Measurements from ENCODE around the gene ADGRD2.

Gene ADGRD2

DNA sequence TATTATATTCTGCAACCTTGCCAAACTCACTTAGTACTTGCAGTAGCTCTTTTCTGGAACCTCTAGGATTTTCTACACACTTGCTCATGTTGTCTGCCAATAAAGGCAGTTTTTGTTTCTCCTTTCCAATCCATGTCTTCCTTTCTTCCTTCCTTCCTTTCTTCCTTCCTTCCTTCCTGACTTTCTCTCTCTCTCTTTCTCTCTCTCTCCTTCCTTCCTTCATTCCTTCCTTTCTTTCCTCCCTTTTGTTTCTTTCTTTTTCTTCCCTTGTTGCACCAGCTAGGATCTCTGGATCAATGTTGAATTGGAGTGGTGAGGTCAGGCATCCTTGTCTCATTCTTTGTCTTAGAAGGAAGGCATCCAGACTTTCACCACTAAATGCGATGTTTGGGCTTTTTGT is 12.5 kb downstream of the ADGRD2 start:
- no peaks in the 10 kb centered on the region for H3K4me1 ChIP-seq (ENCODE audit: control insufficient read depth in 2 of 2, insufficient read depth in 1 of 2, low read depth in 1 of 2, low read length in 2 of 2)
- H3K27ac ChIP-seq (replicated peaks; ENCODE audit: low read length), result no peak overlapping the region
- H3K36me3 ChIP-seq (replicated peaks in 1 of 2; ENCODE audit: control insufficient read depth in 2 of 2, insufficient read depth in 2 of 2, low read length in 2 of 2), result no peaks in the 10 kb centered on the region
- H3K4me3 ChIP-seq (ENCODE audit: low read length in 2 of 2), result no peak overlapping the region
- H2BK15ac ChIP-seq (ENCODE audit: low read length), result no peak overlapping the region
- no peak overlapping the region for H2BK5ac ChIP-seq (ENCODE audit: low read length)
- no peak overlapping the region for H3K4me2 ChIP-seq (ENCODE audit: insufficient read depth, low read length, poor library complexity, severe bottlenecking)
- H2AK5ac ChIP-seq (ENCODE audit: low read depth, low read length), result no peak overlapping the region
- H3K4ac ChIP-seq (ENCODE audit: low read length), result no peak overlapping the region
- no CpG with 5 or more reads among the region's 1 CpG for WGBS, 2 donors (ENCODE audit: extremely low coverage in 2 of 2, insufficient read length in 2 of 2, insufficient replicate concordance in 1 of 2)
- H3K27me3 ChIP-seq (ENCODE audit: control insufficient read depth in 3 of 3, insufficient read depth in 3 of 3, low read depth in 1 of 3, low read length in 3 of 3), result peaks cover 0 to 17% (median 3%) of the 10 kb centered on the region in 3 experiments
- no peak overlapping the region for H4K8ac ChIP-seq (ENCODE audit: low read depth, low read length)
- H3K9ac ChIP-seq (ENCODE audit: low read depth, low read length, poor library complexity), result no peak overlapping the region
- no peak overlapping the region for H3K23ac ChIP-seq (ENCODE audit: low read depth, low read length, poor library complexity)
- no peak overlapping the region for H2BK120ac ChIP-seq (ENCODE audit: low read depth, low read length)
- no peak for DNase-seq (ENCODE audit: low spot score)
- H3K18ac ChIP-seq (ENCODE audit: low read length), result no peak overlapping the region
- H4K91ac ChIP-seq (ENCODE audit: low read depth, low read length, poor library complexity), result no peak overlapping the region
- no peak overlapping the region for H2AFZ ChIP-seq (ENCODE audit: low read length)
- H3K14ac ChIP-seq (ENCODE audit: low read length), result no peak overlapping the region
- no peaks in the 10 kb centered on the region for H3K79me1 ChIP-seq (ENCODE audit: low read depth, low read length)
- H3K9me3 ChIP-seq (replicated peaks in 1 of 2; ENCODE audit: control insufficient read depth in 2 of 2, insufficient read depth in 1 of 2, low read depth in 1 of 2, low read length in 2 of 2), result peaks cover 2 to 6% of the 10 kb centered on the region in 2 donors
- H2BK12ac ChIP-seq (ENCODE audit: low read length), result no peak overlapping the region

- Histone ChIP-seq H2BK120ac (ENCODE audit: low read depth, low read length) (no peak overlapping the region), H3K4me2 (ENCODE audit: insufficient read depth, low read length, poor library complexity, severe bottlenecking) (no peak overlapping the region), H3K9ac (ENCODE audit: low read depth, low read length, poor library complexity) (no peak overlapping the region), H3K27me3 (ENCODE audit: control insufficient read depth in 3 of 3, insufficient read depth in 3 of 3, low read depth in 1 of 3, low read length in 3 of 3) (peaks cover 0 to 44% (median 3%) of the 10 kb centered on the region in 3 experiments), H4K91ac (ENCODE audit: low read depth, low read length, poor library complexity) (no peak overlapping the region), H3K27ac (replicated peaks; ENCODE audit: low read length) (no peak overlapping the region), H4K8ac (ENCODE audit: low read depth, low read length) (no peak overlapping the region), H3K4me3 (ENCODE audit: low read length in 2 of 2) (no peak overlapping the region), H2AFZ (ENCODE audit: low read length) (no peak overlapping the region), H3K18ac (ENCODE audit: low read length) (no peak overlapping the region), H3K9me3 (replicated peaks in 1 of 2; ENCODE audit: control insufficient read depth in 2 of 2, insufficient read depth in 1 of 2, low read depth in 1 of 2, low read length in 2 of 2) (peaks cover 2 to 6% of the 10 kb centered on the region in 2 donors), H3K14ac (ENCODE audit: low read length) (peak overlapping the region; percentile 75), H3K23ac (ENCODE audit: low read depth, low read length, poor library complexity) (no peak overlapping the region), H2BK5ac (ENCODE audit: low read length) (no peak overlapping the region), H3K36me3 (replicated peaks in 1 of 2; ENCODE audit: control insufficient read depth in 2 of 2, insufficient read depth in 2 of 2, low read length in 2 of 2) (no peaks in the 10 kb centered on the region), H3K79me1 (ENCODE audit: low read depth, low read length) (no peaks in the 10 kb centered on the region), H2BK15ac (ENCODE audit: low read length) (no peak overlapping the region), H3K4me1 (ENCODE audit: control insufficient read depth in 2 of 2, insufficient read depth in 1 of 2, low read depth in 1 of 2, low read length in 2 of 2) (no peaks in the 10 kb centered on the region), H3K4ac (ENCODE audit: low read length) (no peak overlapping the region), H2AK5ac (ENCODE audit: low read depth, low read length) (no peak overlapping the region), H2BK12ac (ENCODE audit: low read length) (no peak overlapping the region)
- WGBS, 2 donors (ENCODE audit: extremely low coverage in 2 of 2, insufficient read length in 2 of 2, insufficient replicate concordance in 1 of 2), result no CpG with 5 or more reads among the region's 3 CpGs
- DNase-seq (ENCODE audit: low spot score), result no peak
Observed at GRCh38 chr9:124465736-124466135, 15.5 kb downstream of the ADGRD2 start.

GRCh38 chr9:124467410-124468060 is 17.3 kb downstream of the ADGRD2 start:
- Histone ChIP-seq H3K14ac (ENCODE audit: low read length) (peak overlapping the region; percentile 94), H3K9me3 (replicated peaks in 1 of 2; ENCODE audit: control insufficient read depth in 2 of 2, insufficient read depth in 1 of 2, low read depth in 1 of 2, low read length in 2 of 2) (peaks cover 2 to 6% of the 10 kb centered on the region in 2 donors), H2BK120ac (ENCODE audit: low read depth, low read length) (no peak overlapping the region), H3K4ac (ENCODE audit: low read length) (no peak overlapping the region), H3K9ac (ENCODE audit: low read depth, low read length, poor library complexity) (no peak overlapping the region), H3K4me3 (ENCODE audit: low read length in 2 of 2) (no peak overlapping the region), H3K27me3 (ENCODE audit: control insufficient read depth in 3 of 3, insufficient read depth in 3 of 3, low read depth in 1 of 3, low read length in 3 of 3) (peaks cover 0 to 54% (median 3%) of the 10 kb centered on the region in 3 experiments), H2BK12ac (ENCODE audit: low read length) (peak overlapping the region; percentile 22), H3K27ac (replicated peaks; ENCODE audit: low read length) (no peak overlapping the region), H2AK5ac (ENCODE audit: low read depth, low read length) (peak overlapping the region; percentile 94), H3K23ac (ENCODE audit: low read depth, low read length, poor library complexity) (peak overlapping the region; percentile 65), H2BK15ac (ENCODE audit: low read length) (peak overlapping the region; percentile 93), H2BK5ac (ENCODE audit: low read length) (no peak overlapping the region), H4K91ac (ENCODE audit: low read depth, low read length, poor library complexity) (no peak overlapping the region), H3K36me3 (replicated peaks in 1 of 2; ENCODE audit: control insufficient read depth in 2 of 2, insufficient read depth in 2 of 2, low read length in 2 of 2) (no peaks in the 10 kb centered on the region), H2AFZ (ENCODE audit: low read length) (no peak overlapping the region), H3K79me1 (ENCODE audit: low read depth, low read length) (no peaks in the 10 kb centered on the region), H3K4me1 (ENCODE audit: control insufficient read depth in 2 of 2, insufficient read depth in 1 of 2, low read depth in 1 of 2, low read length in 2 of 2) (no peaks in the 10 kb centered on the region), H3K4me2 (ENCODE audit: insufficient read depth, low read length, poor library complexity, severe bottlenecking) (no peak overlapping the region), H4K8ac (ENCODE audit: low read depth, low read length) (no peak overlapping the region), H3K18ac (ENCODE audit: low read length) (peak overlapping the region; percentile 59)
- no peak for DNase-seq (ENCODE audit: low spot score)
- WGBS, 2 donors (ENCODE audit: extremely low coverage in 2 of 2, insufficient read length in 2 of 2, insufficient replicate concordance in 1 of 2), result no CpG with 5 or more reads among the region's 17 CpGs

DNA sequence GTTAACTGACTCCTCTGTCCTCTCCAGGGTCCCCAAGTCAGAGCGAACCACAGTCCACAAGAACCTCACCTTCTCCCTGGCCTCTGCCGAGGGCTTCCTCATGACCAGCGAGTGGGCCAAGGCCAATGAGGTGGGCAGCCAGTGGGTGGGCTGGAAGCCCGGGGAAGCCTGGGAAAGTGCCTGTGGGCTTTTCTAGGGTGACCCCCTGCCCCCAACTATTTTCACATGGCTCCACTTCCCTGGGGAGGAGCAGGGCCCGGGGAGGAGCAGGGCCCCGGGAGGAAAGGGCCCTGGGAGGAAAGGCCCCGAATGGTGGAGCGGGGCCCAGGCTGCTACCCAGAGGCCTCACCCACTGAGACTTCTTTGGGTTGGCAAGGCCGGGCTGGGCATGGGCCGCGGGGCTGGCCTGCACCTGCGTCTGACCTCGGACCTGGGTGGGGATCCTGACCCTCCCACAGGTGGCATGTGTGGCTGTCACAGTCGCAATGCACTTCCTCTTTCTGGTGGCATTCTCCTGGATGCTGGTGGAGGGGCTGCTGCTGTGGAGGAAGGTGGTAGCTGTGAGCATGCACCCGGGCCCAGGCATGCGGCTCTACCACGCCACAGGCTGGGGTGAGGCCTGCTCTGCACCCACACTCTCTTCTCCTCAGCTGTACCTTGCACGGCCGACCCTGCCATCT is 17.9 kb downstream of the ADGRD2 start:
- no peak overlapping the region for H2AFZ ChIP-seq (ENCODE audit: low read length)
- peak overlapping the region; percentile 44 for H3K9ac ChIP-seq (ENCODE audit: low read depth, low read length, poor library complexity)
- H4K8ac ChIP-seq (ENCODE audit: low read depth, low read length), result no peak overlapping the region
- H3K36me3 ChIP-seq (replicated peaks in 1 of 2; ENCODE audit: control insufficient read depth in 2 of 2, insufficient read depth in 2 of 2, low read length in 2 of 2), result no peaks in the 10 kb centered on the region
- no peak overlapping the region for H3K4ac ChIP-seq (ENCODE audit: low read length)
- H2BK12ac ChIP-seq (ENCODE audit: low read length), result peak overlapping the region; percentile 22
- H3K27me3 ChIP-seq (ENCODE audit: control insufficient read depth in 3 of 3, insufficient read depth in 3 of 3, low read depth in 1 of 3, low read length in 3 of 3), result peaks cover 0 to 59% (median 3%) of the 10 kb centered on the region in 3 experiments
- H3K4me2 ChIP-seq (ENCODE audit: insufficient read depth, low read length, poor library complexity, severe bottlenecking), result no peak overlapping the region
- peaks cover 0 to 2% of the 10 kb centered on the region in 2 donors for H3K4me1 ChIP-seq (ENCODE audit: control insufficient read depth in 2 of 2, insufficient read depth in 1 of 2, low read depth in 1 of 2, low read length in 2 of 2)
- H3K9me3 ChIP-seq (replicated peaks in 1 of 2; ENCODE audit: control insufficient read depth in 2 of 2, insufficient read depth in 1 of 2, low read depth in 1 of 2, low read length in 2 of 2), result peaks cover under 1 to 2% of the 10 kb centered on the region in 2 donors
- H3K14ac ChIP-seq (ENCODE audit: low read length), result peak overlapping the region; percentile 82
- no peaks in the 10 kb centered on the region for H3K79me1 ChIP-seq (ENCODE audit: low read depth, low read length)
- H3K23ac ChIP-seq (ENCODE audit: low read depth, low read length, poor library complexity), result peak overlapping the region; percentile 85
- no peak overlapping the region for H3K27ac ChIP-seq (replicated peaks; ENCODE audit: low read length)
- H2AK5ac ChIP-seq (ENCODE audit: low read depth, low read length), result peak overlapping the region; percentile 94
- H3K4me3 ChIP-seq (ENCODE audit: low read length in 2 of 2), result no peak overlapping the region
- no peak for DNase-seq (ENCODE audit: low spot score)
- WGBS, 2 donors (ENCODE audit: extremely low coverage in 2 of 2, insufficient read length in 2 of 2, insufficient replicate concordance in 1 of 2), result no CpG with 5 or more reads among the region's 19 CpGs
- peak overlapping the region; percentile 95 for H4K91ac ChIP-seq (ENCODE audit: low read depth, low read length, poor library complexity)
- no peak overlapping the region for H2BK120ac ChIP-seq (ENCODE audit: low read depth, low read length)
- H3K18ac ChIP-seq (ENCODE audit: low read length), result peak overlapping the region; percentile 91
- H2BK15ac ChIP-seq (ENCODE audit: low read length), result peak overlapping the region; percentile 93
- H2BK5ac ChIP-seq (ENCODE audit: low read length), result no peak overlapping the region
